VCaP (cell line): ENCODE results near the gene IL11.

Experiments
- H3K27ac ChIP-seq: fragments of 450-650 bp; 2 replicates; pipeline ENCODE4 v1.5.1; 2017
- CTCF ChIP-seq: fragments of 450-650 bp; conservative IDR thresholded peaks from 2 replicates; pipeline ENCODE4 v1.5.1; 2017; ENCODE audit warnings: mild to moderate bottlenecking, moderate library complexity

IL11 gene

GRCh38 chr19:55348317-55349034 lies 21.8 kb downstream of the IL11 start:
- no peak overlapping the region for H3K27ac ChIP-seq
- no peak for TF ChIP-seq CTCF

GRCh38 chr19:55347442-55348009 lies 22.7 kb downstream of the IL11 start:
- no peak for TF ChIP-seq CTCF
- no peak overlapping the region for H3K27ac ChIP-seq

- TF ChIP-seq CTCF = no peak
- no peak overlapping the region for H3K27ac ChIP-seq
Observed at GRCh38 chr19:55346725-55347441, 23.4 kb downstream of the IL11 start.

- no peak for TF ChIP-seq CTCF
- no peak overlapping the region for H3K27ac ChIP-seq
Observed at GRCh38 chr19:55345818-55346724, 24.2 kb downstream of the IL11 start.

GRCh38 chr19:55345101-55345817 lies 25.0 kb downstream of the IL11 start:
- no peak overlapping the region for H3K27ac ChIP-seq
- TF ChIP-seq CTCF = no peak

GRCh38 chr19:55344444-55344843 lies 25.8 kb downstream of the IL11 start:
- TF ChIP-seq CTCF = no peak
- H3K27ac ChIP-seq = no peak overlapping the region
